Astrocyte of the spinal cord (primary cell): ENCODE data around the gene SRGAP3.

Source experiments
- DNase-seq: peaks from one replicate; pipeline ENCODE4 v3.0.0; 2011; ENCODE audit warnings: low read depth, low spot score
- H3K4me3 ChIP-seq: 2 replicates; pipeline ENCODE4 v1.5.1; 2011; ENCODE audit warnings: low read depth, mild to moderate bottlenecking, low read length, moderate library complexity
- CTCF ChIP-seq: IDR thresholded peaks from 2 replicates; pipeline ENCODE4 v1.5.1; 2012; ENCODE audit warnings: low read depth, mild to moderate bottlenecking, low read length, inconsistent platforms
- in situ Hi-C: cut with HindIII; loops from 2 replicates; pipeline ENCODE4 v1.10.0; 2017; ENCODE audit warnings: low sequenced_read_pairs

Gene SRGAP3

GRCh38 chr3:9206287-9206686, 43.2 kb downstream of the SRGAP3 start:
- no peak for DNase-seq
- TF ChIP-seq CTCF: no peak
- H3K4me3 ChIP-seq: no peak overlapping the region
- in situ Hi-C loops: no loop called here

- TF ChIP-seq CTCF: no peak
- no peak overlapping the region for H3K4me3 ChIP-seq
- no peak for DNase-seq
- in situ Hi-C loops: no loop called here
Measured at GRCh38 chr3:9205345-9206143, 43.9 kb downstream of the SRGAP3 start.

- in situ Hi-C loops: no loop called here
- TF ChIP-seq CTCF: no peak
- no peak for DNase-seq
Measured at GRCh38 chr3:9204253-9204992, 45.0 kb downstream of the SRGAP3 start.

GRCh38 chr3:9203317-9203716, 46.1 kb downstream of the SRGAP3 start:
- in situ Hi-C loops: no loop called here
- H3K4me3 ChIP-seq: no peak overlapping the region
- DNase-seq: no peak
- no peak for TF ChIP-seq CTCF

More at GRCh38 chr3:9204253-9204992, 45.0 kb downstream of the SRGAP3 start:
- H3K4me3 ChIP-seq: no peak overlapping the region

GRCh38 chr3:9202546-9202945, 46.9 kb downstream of the SRGAP3 start:
- no peak for TF ChIP-seq CTCF
- no peak for DNase-seq
- in situ Hi-C loops: no loop called here
- H3K4me3 ChIP-seq: no peak overlapping the region

- in situ Hi-C loops: no loop called here
- no peak overlapping the region for H3K4me3 ChIP-seq
- no peak for DNase-seq
- TF ChIP-seq CTCF: no peak
Measured at GRCh38 chr3:9201955-9202354, 47.5 kb downstream of the SRGAP3 start.
